ENCODE data around the gene PTPN12. TPM values are rescaled to one million over a fixed set of nuclear protein-coding genes. Genes with fewer than 3 reads are reported as not detected.

PTPN12 gene
- total RNA-seq, 1 donor from 2014 or later, result 38.3 TPM

- DNase-seq (no peak), ATAC-seq (ENCODE audit: poor library complexity) (no peak)
- intact Hi-C loops (cut with DNase I), result no loop called here
These were observed 28.8 kb downstream of the PTPN12 start for GRCh38 chr7:77565917-77566316.

- DNase-seq (no peak), ATAC-seq (ENCODE audit: poor library complexity) (no peak)
- intact Hi-C loops (cut with DNase I), result no loop called here
These were observed 29.3 kb downstream of the PTPN12 start for GRCh38 chr7:77566421-77566820.

- no peak for ATAC-seq (ENCODE audit: poor library complexity)
- DNase-seq, result no peak
- intact Hi-C loops (cut with DNase I), result no loop called here
These were observed 32.6 kb downstream of the PTPN12 start for GRCh38 chr7:77569514-77570232.

- ATAC-seq (ENCODE audit: poor library complexity) (peak; percentile 53), DNase-seq (no peak)
- intact Hi-C loops (cut with DNase I), result no loop called here
These were observed 33.4 kb downstream of the PTPN12 start for GRCh38 chr7:77570330-77571011.

GRCh38 chr7:77571801-77572200, 34.7 kb downstream of the PTPN12 start:
- ATAC-seq (ENCODE audit: poor library complexity), result no peak
- intact Hi-C loops (cut with DNase I), result no loop called here
- DNase-seq, result no peak

- DNase-seq (no peak), ATAC-seq (ENCODE audit: poor library complexity) (no peak)
- intact Hi-C loops (cut with DNase I), result no loop called here
These were observed 38.1 kb downstream of the PTPN12 start for GRCh38 chr7:77575187-77575586.

GRCh38 chr7:77576856-77577255, 39.8 kb downstream of the PTPN12 start:
- intact Hi-C loops (cut with DNase I), result no loop called here
- no peak for ATAC-seq (ENCODE audit: poor library complexity)
- no peak for DNase-seq

GRCh38 chr7:77579797-77580196, 42.7 kb downstream of the PTPN12 start:
- intact Hi-C loops (cut with DNase I), result no loop called here
- DNase-seq (no peak), ATAC-seq (ENCODE audit: poor library complexity) (no peak)

GRCh38 chr7:77580762-77581350, 43.8 kb downstream of the PTPN12 start:
- ATAC-seq (ENCODE audit: poor library complexity) (no peak), DNase-seq (no peak)
- intact Hi-C loops (cut with DNase I), result no loop called here

- DNase-seq (no peak), ATAC-seq (ENCODE audit: poor library complexity) (no peak)
- intact Hi-C loops (cut with DNase I), result no loop called here
These were observed 50.2 kb downstream of the PTPN12 start for GRCh38 chr7:77587272-77587671.

GRCh38 chr7:77600952-77601351, 63.9 kb downstream of the PTPN12 start:
- intact Hi-C loops (cut with DNase I), result no loop called here
- ATAC-seq (ENCODE audit: poor library complexity), result no peak
- DNase-seq, result no peak

- intact Hi-C loops (cut with DNase I), result no loop called here
- DNase-seq (no peak), ATAC-seq (ENCODE audit: poor library complexity) (no peak)
These were observed 69.5 kb downstream of the PTPN12 start for GRCh38 chr7:77606562-77606961.

GRCh38 chr7:77619314-77619713, 82.2 kb downstream of the PTPN12 start:
- DNase-seq (no peak), ATAC-seq (ENCODE audit: poor library complexity) (no peak)
- intact Hi-C loops (cut with DNase I), result no loop called here

- no peak for DNase-seq
- ATAC-seq (ENCODE audit: poor library complexity), result no peak
- intact Hi-C loops (cut with DNase I), result no loop called here
These were observed 89.7 kb downstream of the PTPN12 start for GRCh38 chr7:77626586-77627308.

GRCh38 chr7:77627309-77627676, 90.2 kb downstream of the PTPN12 start:
- ATAC-seq (ENCODE audit: poor library complexity) (no peak), DNase-seq (no peak)
- intact Hi-C loops (cut with DNase I), result no loop called here

GRCh38 chr7:77629797-77630196, 92.7 kb downstream of the PTPN12 start:
- intact Hi-C loops (cut with DNase I), result no loop called here
- no peak for ATAC-seq (ENCODE audit: poor library complexity)
- no peak for DNase-seq

- ATAC-seq (ENCODE audit: poor library complexity) (no peak), DNase-seq (no peak)
- intact Hi-C loops (cut with DNase I), result no loop called here
These were observed 94.7 kb downstream of the PTPN12 start for GRCh38 chr7:77631820-77632219.

- ATAC-seq (ENCODE audit: poor library complexity) (no peak), DNase-seq (no peak)
- intact Hi-C loops (cut with DNase I), result no loop called here
These were observed 107.7 kb downstream of the PTPN12 start for GRCh38 chr7:77644774-77645173.

GRCh38 chr7:77648742-77649338, 111.7 kb downstream of the PTPN12 start:
- no peak for DNase-seq
- intact Hi-C loops (cut with DNase I), result no loop called here
- ATAC-seq (ENCODE audit: poor library complexity), result no peak

Data from Right ventricle myocardium superior (tissue), 1 donor.